MV-4-11 (cell line): ENCODE results near the gene SELENBP1.
A peak's percentile ranks its signal among the peaks of the same experiment; 100 is the strongest.

Source experiments
- DNase-seq: peaks from one replicate; lab custom pipeline; 2025; lab: John Stamatoyannopoulos, UW

Gene SELENBP1

GRCh38 chr1:151343587-151343986 is 28.9 kb downstream of the SELENBP1 start:
- DNase-seq: no peak

DNA sequence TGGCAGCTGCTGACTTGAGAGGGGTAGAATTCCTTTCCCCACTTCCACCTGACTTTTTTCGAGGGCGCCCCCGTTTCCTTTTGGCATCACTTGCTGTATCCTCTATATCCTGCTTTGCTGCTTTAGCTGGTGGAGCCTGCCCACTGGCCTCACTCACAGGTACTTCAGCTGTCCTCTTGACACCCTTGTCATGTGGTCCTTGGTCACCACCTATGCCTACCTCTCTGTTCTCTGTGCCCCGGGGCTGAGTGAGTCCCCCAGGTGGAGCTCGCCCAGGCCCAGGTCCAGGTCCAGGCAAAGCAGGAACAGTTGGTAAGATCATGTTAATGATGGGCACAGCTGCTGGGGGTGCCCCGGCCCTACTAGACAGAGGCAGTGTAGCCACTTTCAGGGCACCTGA is 29.9 kb downstream of the SELENBP1 start:
- no peak for DNase-seq

DNA sequence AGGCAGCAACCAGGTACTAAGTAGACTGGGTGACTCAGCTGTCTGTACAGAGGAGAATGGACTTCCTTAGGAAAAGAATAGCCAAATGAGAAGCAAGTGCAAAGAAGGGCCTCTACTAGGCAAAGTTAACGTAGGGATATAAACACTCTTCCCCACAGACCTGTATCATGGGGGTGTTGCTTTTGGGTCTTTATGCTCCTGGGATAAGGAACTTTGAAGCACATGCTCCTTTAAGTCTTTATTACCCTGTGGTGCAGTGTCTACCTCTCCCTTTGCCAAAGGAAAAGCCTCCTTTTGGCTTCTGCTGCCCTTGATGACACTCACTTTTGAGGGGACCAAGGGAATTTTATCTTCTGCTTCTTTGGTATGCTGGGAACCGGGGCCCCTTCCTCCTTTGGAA is 30.5 kb downstream of the SELENBP1 start:
- no peak for DNase-seq

GRCh38 chr1:151340870-151341754 is 31.4 kb downstream of the SELENBP1 start:
- peak; percentile 78 for DNase-seq

DNA sequence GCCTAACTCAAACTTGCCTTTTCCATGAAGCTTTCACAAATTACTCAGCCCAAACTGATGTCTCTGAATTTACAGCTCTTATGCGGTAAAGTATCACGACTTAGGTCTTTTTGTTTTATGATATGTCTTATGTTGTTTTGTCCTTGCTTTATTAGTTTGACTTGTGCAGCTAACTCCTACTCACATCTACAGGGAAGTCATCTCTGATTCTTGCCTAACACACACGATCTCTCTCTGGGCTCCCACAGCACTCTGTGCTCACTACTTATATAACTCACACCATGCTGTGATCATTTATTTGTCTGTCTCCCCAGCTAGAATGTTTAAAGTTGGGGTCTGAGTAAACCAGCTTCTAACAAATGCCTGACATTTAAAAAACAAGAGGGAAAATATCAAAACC is 35.9 kb downstream of the SELENBP1 start:
- DNase-seq: no peak

DNA sequence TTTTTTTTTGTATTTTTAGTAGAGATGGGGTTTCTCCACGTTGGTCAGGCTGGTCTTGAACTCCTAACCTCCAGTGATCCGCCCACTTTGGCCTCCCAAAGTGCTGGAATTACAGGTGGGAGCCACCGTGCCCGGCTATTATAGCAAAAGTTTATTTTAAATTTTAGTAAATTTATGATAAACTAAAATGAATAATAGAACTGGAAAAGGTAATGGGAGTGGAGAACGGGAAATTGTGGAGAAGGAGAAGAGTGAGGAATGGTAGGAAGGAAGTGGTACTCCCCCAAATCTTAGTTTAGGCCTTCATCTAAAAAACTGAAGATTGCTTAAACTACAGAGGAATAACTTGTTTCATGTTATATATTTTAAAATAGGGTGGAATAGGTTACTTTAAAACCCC is 37.7 kb downstream of the SELENBP1 start:
- DNase-seq: no peak

GRCh38 chr1:151327903-151328674 is 44.4 kb downstream of the SELENBP1 start:
- no peak for DNase-seq

- peak; percentile 98 for DNase-seq
These were observed 45.1 kb downstream of the SELENBP1 start, which contains the start of gene PI4KB for GRCh38 chr1:151327223-151327902. Gene PI4KB (minus strand): TSS chr1:151327416. CDS start chr1:151316481, 10,935 bp downstream.

- peak; percentile 71 for DNase-seq
These were observed 45.8 kb downstream of the SELENBP1 start for GRCh38 chr1:151326619-151327222.

DNA sequence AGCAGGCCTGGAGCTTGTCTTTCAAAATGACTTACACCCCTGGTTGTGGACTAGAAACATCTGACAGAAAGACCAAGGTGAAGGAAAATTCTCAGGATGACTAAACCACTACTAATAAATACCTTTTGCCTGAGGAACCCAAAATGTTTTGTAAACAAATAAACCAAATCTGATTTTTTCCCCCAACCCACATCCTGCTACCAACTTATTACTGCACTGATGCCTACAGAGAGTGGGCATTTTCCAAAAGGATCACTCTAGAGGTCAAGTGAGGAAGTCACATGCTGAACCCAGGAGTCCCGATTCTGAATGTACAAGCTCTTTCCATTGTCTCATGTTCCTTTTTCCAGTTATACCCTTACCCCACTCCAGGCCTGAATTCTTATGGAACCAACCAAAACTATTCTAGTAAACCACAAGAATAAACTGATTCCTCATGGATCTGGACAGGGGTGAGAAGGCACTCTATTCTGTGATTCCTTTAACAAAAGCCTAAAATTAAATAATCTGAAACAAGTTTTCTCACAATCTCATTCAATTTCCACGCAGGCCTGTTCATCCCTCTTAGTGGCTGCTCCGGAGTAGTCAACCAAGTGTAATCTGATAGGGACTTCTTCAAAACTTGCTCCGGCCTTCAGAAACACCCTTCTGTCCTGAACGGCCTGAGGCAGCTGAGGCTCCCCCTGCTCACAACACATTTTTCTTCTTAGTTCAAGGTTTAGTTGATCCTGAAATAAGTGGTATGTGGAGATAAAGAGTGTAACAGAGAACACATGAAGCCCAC is 46.7 kb downstream of the SELENBP1 start:
- no peak for DNase-seq

DNA sequence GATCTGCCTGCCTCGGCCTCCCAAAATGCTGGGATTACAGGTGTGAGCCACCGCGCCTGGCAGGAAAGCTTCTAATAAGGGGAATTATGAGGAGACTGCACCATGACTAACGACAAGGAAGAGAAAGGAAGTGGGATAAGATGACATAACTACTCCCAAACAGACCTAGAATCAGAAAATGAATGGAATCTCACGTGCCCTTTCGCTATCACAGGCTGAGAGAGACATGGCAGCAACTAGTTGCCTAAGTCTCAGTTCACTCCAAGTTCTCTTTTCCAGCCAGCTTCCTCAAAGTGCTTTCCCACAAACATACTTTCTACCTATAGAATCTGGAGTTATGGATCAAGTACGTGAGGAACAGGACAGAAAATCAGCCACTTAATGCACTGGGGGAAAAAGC is 47.3 kb downstream of the SELENBP1 start:
- no peak for DNase-seq

DNA sequence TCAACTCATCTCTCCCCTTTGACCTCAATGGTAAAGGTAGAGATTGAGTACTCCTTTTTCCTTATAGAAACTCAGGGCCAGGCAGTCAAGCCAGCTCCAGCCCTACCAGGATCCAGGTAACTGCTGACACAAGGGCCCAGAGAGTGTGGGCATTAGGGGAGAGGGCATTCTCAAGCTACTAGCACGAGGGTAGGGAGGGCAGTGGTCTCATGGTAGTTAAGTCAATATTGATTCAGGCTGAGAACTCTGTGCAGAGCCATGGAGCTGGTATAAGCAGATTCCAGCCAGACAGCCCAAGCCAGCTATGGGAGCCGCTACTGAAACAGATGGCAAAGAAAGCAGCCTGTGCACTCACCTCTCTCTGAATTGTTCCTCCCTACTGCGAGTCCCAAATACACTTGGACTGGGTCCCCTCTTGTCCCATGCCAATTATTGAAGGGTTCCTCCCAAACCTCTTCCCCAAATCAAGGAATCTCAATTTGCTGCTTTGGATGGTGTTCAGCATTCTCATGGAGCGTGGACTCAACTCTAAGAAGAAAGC is 48.0 kb downstream of the SELENBP1 start:
- DNase-seq: no peak

- no peak for DNase-seq
These were observed 53.5 kb downstream of the SELENBP1 start for GRCh38 chr1:151318975-151319374.

DNA sequence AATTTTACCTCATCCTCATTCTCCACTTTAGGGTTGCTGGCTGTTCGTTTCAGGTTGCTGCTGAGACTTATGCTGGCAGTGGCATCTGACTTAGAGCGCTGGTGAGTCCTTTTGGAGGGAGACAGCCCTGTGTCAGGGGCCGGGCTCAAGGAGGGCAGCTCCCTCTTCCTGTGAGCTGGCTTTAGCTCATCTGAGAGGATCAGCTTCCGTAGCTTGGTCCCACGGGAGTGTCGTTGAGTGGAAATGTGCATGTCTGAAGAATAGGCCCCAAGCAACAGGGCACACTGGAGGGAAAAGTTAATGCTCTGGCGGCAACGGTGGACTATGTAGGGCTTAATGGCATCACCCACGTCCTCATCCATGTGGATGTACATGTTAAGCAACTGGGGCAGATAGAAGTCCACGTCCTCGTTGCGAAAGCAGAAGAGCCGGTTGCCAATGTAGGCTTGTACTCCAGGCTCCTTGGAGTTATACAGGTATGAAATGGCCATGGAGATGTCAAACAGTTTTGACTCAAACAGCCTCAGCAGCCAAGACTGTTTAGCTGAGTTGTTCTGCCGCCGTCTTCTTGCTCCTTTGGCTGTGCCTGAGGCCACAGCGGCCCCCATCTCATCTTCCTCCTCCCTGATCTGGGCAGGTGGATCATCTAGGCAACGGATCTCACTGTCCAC is 56.8 kb downstream of the SELENBP1 start:
- DNase-seq: no peak
